Stimulated activated CD8-positive, alpha-beta memory T cell treated with anti-CD3 and anti-CD28 coated beads, Interleukin-2, amount 100 ng/mL, for 1 hour (primary cell): ENCODE data around the gene PFKL.
A peak's percentile ranks its signal among the peaks of the same experiment; 100 is the strongest.
"Not testable (repeated sequence)": the region's sequence is repeated elsewhere in the genome, so short reads cannot be mapped to it uniquely, and the experiment has no call there.

Experiments used
- DNase-seq, 2 donors: peaks; one replicate each; pipeline ENCODE4 v3.0.0-alpha.2; 2020; ENCODE audit warnings: low read depth in 2 of 2

Gene PFKL

GRCh38 chr21:44294391-44295162 lies 5.3 kb upstream of the PFKL start:
- DNase-seq = no peak

GRCh38 chr21:44295163-44295573 lies 4.7 kb upstream of the PFKL start:
- no peak for DNase-seq

GRCh38 chr21:44295646-44296045 lies 4.2 kb upstream of the PFKL start:
- no peak for DNase-seq

GRCh38 chr21:44296103-44296519 lies 3.7 kb upstream of the PFKL start:
- DNase-seq = no peak

- DNase-seq = no peak
Observed at GRCh38 chr21:44296916-44297315, 2.9 kb upstream of the PFKL start.

GRCh38 chr21:44297525-44298290 lies 2.1 kb upstream of the PFKL start:
- peak; percentile 47 to 54 for DNase-seq

- no peak for DNase-seq
Observed at GRCh38 chr21:44298301-44298700, 1.6 kb upstream of the PFKL start.

- no peak for DNase-seq
Observed at GRCh38 chr21:44299085-44299457, 782 bp upstream of the PFKL start.

- DNase-seq = peak; percentile 15 to 42
Observed at GRCh38 chr21:44300262-44300959, 558 bp downstream of the PFKL start.

GRCh38 chr21:44301141-44301540 lies 1.3 kb downstream of the PFKL start:
- DNase-seq = no peak

GRCh38 chr21:44301961-44302406 lies 2.1 kb downstream of the PFKL start:
- no peak for DNase-seq

- DNase-seq = not testable (repeated sequence)
Observed at GRCh38 chr21:44302573-44303401, 2.9 kb downstream of the PFKL start.

- DNase-seq = no peak
Observed at GRCh38 chr21:44303490-44303981, 3.7 kb downstream of the PFKL start.

GRCh38 chr21:44304011-44304616 lies 4.3 kb downstream of the PFKL start:
- no peak for DNase-seq

- no peak for DNase-seq
Observed at GRCh38 chr21:44304877-44305293, 5.0 kb downstream of the PFKL start.

- DNase-seq = no peak
Observed at GRCh38 chr21:44305691-44306090, 5.8 kb downstream of the PFKL start.

- DNase-seq = no peak
Observed at GRCh38 chr21:44306936-44307704, 7.3 kb downstream of the PFKL start.

- DNase-seq = no peak
Observed at GRCh38 chr21:44310628-44311507, 11.0 kb downstream of the PFKL start.

GRCh38 chr21:44312089-44312488 lies 12.2 kb downstream of the PFKL start:
- DNase-seq = no peak
